Epithelial cell of esophagus (primary cell): Measurements from ENCODE around the gene ZNF280B.
"Not testable (repeated sequence)": the region's sequence is repeated elsewhere in the genome, so short reads cannot be mapped to it uniquely, and the experiment has no call there.

Experiments
- DNase-seq: peaks from one replicate; pipeline ENCODE4 v3.0.0; 2010; ENCODE audit warnings: low read depth
- H3K4me3 ChIP-seq: 2 replicates; pipeline ENCODE4 v1.5.1; 2011; ENCODE audit warnings: mild to moderate bottlenecking, low read length, control low read depth
- CTCF ChIP-seq: IDR thresholded peaks from 2 replicates; pipeline ENCODE4 v1.5.1; 2011; ENCODE audit warnings: low read depth, mild to moderate bottlenecking, low read length, control low read depth, inconsistent platforms; ENCODE audit not compliant: insufficient read depth; ENCODE audit errors: missing control alignments

The ZNF280B gene

GRCh38 chr22:22534604-22535415 lies 26.3 kb upstream of the ZNF280B start:
- TF ChIP-seq CTCF, result no peak

DNA sequence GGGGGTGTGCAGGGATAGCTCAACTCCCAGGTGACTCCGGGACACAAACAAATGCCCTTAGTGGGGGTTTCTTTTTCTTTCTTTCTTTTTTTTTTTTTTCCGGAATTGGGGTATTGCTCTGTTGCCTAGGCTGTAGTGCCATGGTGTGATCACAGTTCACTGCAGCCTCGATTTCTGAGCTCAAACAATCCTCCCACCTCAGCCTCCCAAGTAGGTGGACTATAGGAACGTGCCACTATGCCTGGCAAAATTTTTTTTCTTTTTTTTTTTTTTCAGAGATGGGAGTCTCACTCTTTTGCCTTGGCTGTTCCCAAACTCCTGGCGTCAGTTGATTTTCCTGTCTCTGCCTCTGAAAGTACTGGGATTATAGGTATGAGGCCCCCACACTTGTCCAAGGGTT lies 25.3 kb upstream of the ZNF280B start:
- no peak for TF ChIP-seq CTCF
- DNase-seq, result no peak
- H3K4me3 ChIP-seq, result no peak overlapping the region

More at GRCh38 chr22:22534604-22535415, 26.3 kb upstream of the ZNF280B start:
- H3K4me3 ChIP-seq, result no peak overlapping the region
- no peak for DNase-seq

- no peak overlapping the region for H3K4me3 ChIP-seq
- no peak for DNase-seq
- no peak for TF ChIP-seq CTCF
These were observed 24.9 kb upstream of the ZNF280B start for GRCh38 chr22:22533417-22533816.

- H3K4me3 ChIP-seq, DNase-seq: not testable (repeated sequence)
These were observed 24.1 kb upstream of the ZNF280B start for GRCh38 chr22:22532547-22533071.

- TF ChIP-seq CTCF, result no peak
- no peak for DNase-seq
- no peak overlapping the region for H3K4me3 ChIP-seq
These were observed 23.4 kb upstream of the ZNF280B start for GRCh38 chr22:22531770-22532546.

DNA sequence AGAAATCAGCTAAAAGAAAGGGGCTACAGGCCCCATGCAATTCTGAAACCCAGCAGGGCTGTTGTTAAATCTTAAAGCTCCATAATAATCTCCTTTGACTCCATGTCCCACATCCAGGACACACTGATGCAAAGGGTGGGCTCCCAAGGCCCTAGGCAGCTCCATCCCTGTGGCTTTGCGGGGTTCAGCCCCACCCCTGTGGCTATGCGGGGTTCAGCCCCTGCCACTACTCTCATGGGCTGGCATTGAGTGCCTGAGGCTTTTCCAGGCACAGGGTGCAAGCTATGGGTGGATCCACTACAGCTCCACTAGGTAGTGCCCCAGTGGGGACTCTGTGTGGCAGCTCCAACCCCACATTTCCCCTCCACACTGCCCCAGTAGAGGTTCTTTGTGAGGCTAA lies 20.2 kb upstream of the ZNF280B start:
- H3K4me3 ChIP-seq, result no peak overlapping the region
- TF ChIP-seq CTCF, result no peak
- no peak for DNase-seq

GRCh38 chr22:22527312-22527711 lies 18.8 kb upstream of the ZNF280B start:
- DNase-seq, result no peak
- no peak overlapping the region for H3K4me3 ChIP-seq
- no peak for TF ChIP-seq CTCF
